DMS79 (cell line): ENCODE data around the gene OR52E6.

ENCODE experiments used
- DNase-seq: peaks from one replicate; lab custom pipeline; 2025; lab: John Stamatoyannopoulos, UW

OR52E6 gene

GRCh38 chr11:5796541-5796940, 45.2 kb downstream of the OR52E6 start:
- DNase-seq, result no peak

- DNase-seq, result no peak
Observed at GRCh38 chr11:5791165-5791564, 50.5 kb downstream of the OR52E6 start, which contains the start of gene OR52N1. TSS of gene OR52N1 (minus strand) at chr11:5791265. CDS start at chr11:5788816, 2,449 bp downstream.
